ENCODE data around the gene MT1B. TPM values are rescaled to one million over a fixed set of nuclear protein-coding genes. Genes with fewer than 3 reads are reported as not detected.
A peak's percentile ranks its signal among the peaks of the same experiment; 100 is the strongest.

The MT1B gene
- total RNA-seq, 1 experiment from 2014 or later: not detected

- in situ Hi-C loops (cut with HindIII; ENCODE audit: low pct_unique_long_range_greater_than_20kb, low sequenced_read_pairs): no loop called here
- DNase-seq (ENCODE audit: low read depth): no peak
These were observed 24.1 kb downstream of the MT1B start for GRCh38 chr16:56675685-56676210.

- DNase-seq (ENCODE audit: low read depth): no peak
- in situ Hi-C loops (cut with HindIII; ENCODE audit: low pct_unique_long_range_greater_than_20kb, low sequenced_read_pairs): no loop called here
These were observed 25.8 kb downstream of the MT1B start for GRCh38 chr16:56677474-56677873.

GRCh38 chr16:56679078-56679730 is 27.5 kb downstream of the MT1B start:
- in situ Hi-C loops (cut with HindIII; ENCODE audit: low pct_unique_long_range_greater_than_20kb, low sequenced_read_pairs): no loop called here
- DNase-seq (ENCODE audit: low read depth): no peak

GRCh38 chr16:56679818-56680217 is 28.1 kb downstream of the MT1B start:
- peak; percentile 68 for DNase-seq (ENCODE audit: low read depth)
- in situ Hi-C loops (cut with HindIII; ENCODE audit: low pct_unique_long_range_greater_than_20kb, low sequenced_read_pairs): no loop called here

GRCh38 chr16:56681939-56682702 is 30.4 kb downstream of the MT1B start, which contains the start of gene MT1X:
MT1X (plus strand) TSS chr16:56682470; CDS start chr16:56682541, 71 bp downstream.
- in situ Hi-C loops (cut with HindIII; ENCODE audit: low pct_unique_long_range_greater_than_20kb, low sequenced_read_pairs): no loop called here
- peak; percentile 92 for DNase-seq (ENCODE audit: low read depth)

GRCh38 chr16:56682703-56683397 is 31.2 kb downstream of the MT1B start:
- in situ Hi-C loops (cut with HindIII; ENCODE audit: low pct_unique_long_range_greater_than_20kb, low sequenced_read_pairs): no loop called here
- DNase-seq (ENCODE audit: low read depth): no peak

- no peak for DNase-seq (ENCODE audit: low read depth)
- in situ Hi-C loops (cut with HindIII; ENCODE audit: low pct_unique_long_range_greater_than_20kb, low sequenced_read_pairs): no loop called here
These were observed 31.9 kb downstream of the MT1B start for GRCh38 chr16:56683424-56684172.

GRCh38 chr16:56684256-56684925 is 32.7 kb downstream of the MT1B start:
- in situ Hi-C loops (cut with HindIII; ENCODE audit: low pct_unique_long_range_greater_than_20kb, low sequenced_read_pairs): no loop called here
- no peak for DNase-seq (ENCODE audit: low read depth)

- in situ Hi-C loops (cut with HindIII; ENCODE audit: low pct_unique_long_range_greater_than_20kb, low sequenced_read_pairs): no loop called here
- no peak for DNase-seq (ENCODE audit: low read depth)
These were observed 33.4 kb downstream of the MT1B start for GRCh38 chr16:56684926-56685590.

GRCh38 chr16:56686758-56687157 is 35.1 kb downstream of the MT1B start:
- in situ Hi-C loops (cut with HindIII; ENCODE audit: low pct_unique_long_range_greater_than_20kb, low sequenced_read_pairs): no loop called here
- DNase-seq (ENCODE audit: low read depth): no peak

GRCh38 chr16:56688762-56689161 is 37.1 kb downstream of the MT1B start:
- no peak for DNase-seq (ENCODE audit: low read depth)
- in situ Hi-C loops (cut with HindIII; ENCODE audit: low pct_unique_long_range_greater_than_20kb, low sequenced_read_pairs): no loop called here

GRCh38 chr16:56689171-56689570 is 37.5 kb downstream of the MT1B start:
- DNase-seq (ENCODE audit: low read depth): no peak

GRCh38 chr16:56690420-56691122 is 38.9 kb downstream of the MT1B start:
- in situ Hi-C loops (cut with HindIII; ENCODE audit: low pct_unique_long_range_greater_than_20kb, low sequenced_read_pairs): no loop called here

More at GRCh38 chr16:56689171-56689570, 37.5 kb downstream of the MT1B start:
- in situ Hi-C loops (cut with HindIII; ENCODE audit: low pct_unique_long_range_greater_than_20kb, low sequenced_read_pairs): no loop called here

GRCh38 chr16:56691885-56692284 is 40.2 kb downstream of the MT1B start:
- peak; percentile 96 for DNase-seq (ENCODE audit: low read depth)
- in situ Hi-C loops (cut with HindIII; ENCODE audit: low pct_unique_long_range_greater_than_20kb, low sequenced_read_pairs): no loop called here

More at GRCh38 chr16:56690420-56691122, 38.9 kb downstream of the MT1B start:
- no peak for DNase-seq (ENCODE audit: low read depth)

- in situ Hi-C loops (cut with HindIII; ENCODE audit: low pct_unique_long_range_greater_than_20kb, low sequenced_read_pairs): no loop called here
- no peak for DNase-seq (ENCODE audit: low read depth)
These were observed 43.6 kb downstream of the MT1B start for GRCh38 chr16:56695246-56695645.

GRCh38 chr16:56697456-56698155 is 45.9 kb downstream of the MT1B start:
- DNase-seq (ENCODE audit: low read depth): no peak
- in situ Hi-C loops (cut with HindIII; ENCODE audit: low pct_unique_long_range_greater_than_20kb, low sequenced_read_pairs): no loop called here

Data from Caki2 (cell line).